NCI-H345 treated with DMSO at 0.1 percent for 48 hours (cell line): ENCODE measurements around the gene RBM17.
"Not testable (repeated sequence)": the region's sequence is repeated elsewhere in the genome, so short reads cannot be mapped to it uniquely, and the experiment has no call there.

Experiments
- DNase-seq: peaks from one replicate; lab custom pipeline; 2025; ENCODE audit not compliant: unreplicated experiment; lab: John Stamatoyannopoulos, UW

Gene RBM17

DNA sequence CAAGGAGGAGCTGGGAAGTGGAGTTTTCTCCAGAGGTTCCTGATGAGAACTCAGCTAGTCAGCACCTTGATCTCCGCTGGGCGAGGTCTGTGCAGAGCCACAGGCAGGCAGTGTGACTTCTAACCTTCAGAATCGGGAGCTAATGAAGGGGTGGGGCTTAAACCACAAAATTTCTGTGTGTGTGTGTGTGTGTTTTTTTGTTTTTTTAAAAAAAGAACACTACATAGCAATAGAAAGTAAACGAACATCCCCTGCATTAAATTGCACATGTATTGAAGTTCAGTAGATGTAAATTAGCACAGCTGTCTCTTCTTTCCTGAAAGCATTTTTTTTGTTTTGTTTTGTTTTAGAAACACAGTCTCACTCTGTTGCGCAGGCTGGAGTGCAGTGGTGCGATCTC lies 46.2 kb downstream of the RBM17 start:
- DNase-seq: no peak

DNA sequence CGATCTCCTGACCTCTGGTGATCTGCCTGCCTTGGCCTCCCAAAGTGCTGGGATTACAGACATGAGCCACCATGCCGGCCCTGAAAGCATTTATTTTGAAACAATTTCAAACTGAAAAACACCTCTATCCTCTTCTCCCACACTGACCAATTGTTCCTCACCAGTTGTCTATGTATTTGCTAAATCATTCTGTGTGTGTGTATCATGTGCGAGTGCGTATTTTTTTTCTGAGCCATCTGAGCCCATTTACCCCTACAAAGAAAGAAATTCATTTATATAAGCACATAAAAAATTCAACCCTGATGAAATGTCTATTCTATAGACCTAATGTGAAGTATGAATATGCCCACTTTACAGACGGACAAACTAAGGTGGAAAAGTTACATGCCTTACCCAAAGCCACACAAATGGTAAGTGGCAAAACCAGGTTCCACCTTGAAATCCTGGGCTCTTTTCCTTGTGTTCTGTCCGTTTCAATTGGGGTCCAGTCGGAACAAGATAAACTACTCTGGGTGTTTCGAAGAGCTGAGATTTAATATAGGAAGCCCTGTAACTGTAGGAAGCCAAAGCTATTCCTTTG lies 46.8 kb downstream of the RBM17 start:
- DNase-seq: no peak

DNA sequence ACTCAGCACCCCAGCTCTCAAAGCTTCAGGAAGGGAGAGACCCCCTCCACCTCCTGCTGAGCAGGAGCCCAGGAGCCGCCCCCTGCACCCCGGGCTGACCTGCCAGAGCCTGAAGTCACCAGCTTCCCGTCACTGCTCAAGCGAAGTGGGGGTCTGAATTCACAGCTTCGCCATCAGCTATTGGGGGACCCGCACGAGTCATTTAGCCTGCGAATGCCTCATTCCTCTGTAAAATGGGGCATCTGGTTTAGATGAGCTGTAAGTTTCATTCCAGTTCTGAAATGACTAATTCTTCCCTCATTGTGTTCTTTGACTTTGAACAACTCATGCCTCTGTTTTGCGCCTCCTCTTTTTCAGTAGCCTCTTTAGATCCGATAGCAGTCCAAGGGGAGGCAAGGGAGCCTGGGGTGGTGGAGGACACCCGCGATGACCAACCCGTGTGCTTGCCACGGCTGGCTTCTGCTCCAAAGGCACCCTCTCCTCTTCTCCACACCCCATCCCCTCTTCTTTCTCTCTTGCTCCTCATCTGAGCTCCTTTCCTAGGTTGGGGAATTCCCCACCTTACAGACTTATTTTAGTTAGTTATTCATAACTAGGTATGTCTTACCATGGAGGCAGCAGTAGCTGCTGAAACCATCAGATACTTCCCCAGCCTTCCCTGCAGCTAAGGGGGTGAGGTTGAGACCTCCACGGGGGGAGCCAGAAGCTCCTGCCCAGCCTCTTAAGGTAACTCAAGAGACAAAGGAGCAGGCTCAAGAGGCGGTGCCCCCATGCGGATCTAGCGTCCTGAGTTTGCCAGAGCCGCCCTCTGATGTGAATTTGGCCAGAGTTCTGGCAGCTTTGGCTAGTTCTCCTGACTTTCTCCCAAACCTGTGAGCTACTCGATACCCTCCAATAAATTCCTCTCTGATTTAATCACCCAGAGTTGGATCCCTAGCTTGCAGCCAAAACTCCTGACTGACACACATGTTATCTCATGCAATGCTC lies 47.7 kb downstream of the RBM17 start:
- no peak for DNase-seq

DNA sequence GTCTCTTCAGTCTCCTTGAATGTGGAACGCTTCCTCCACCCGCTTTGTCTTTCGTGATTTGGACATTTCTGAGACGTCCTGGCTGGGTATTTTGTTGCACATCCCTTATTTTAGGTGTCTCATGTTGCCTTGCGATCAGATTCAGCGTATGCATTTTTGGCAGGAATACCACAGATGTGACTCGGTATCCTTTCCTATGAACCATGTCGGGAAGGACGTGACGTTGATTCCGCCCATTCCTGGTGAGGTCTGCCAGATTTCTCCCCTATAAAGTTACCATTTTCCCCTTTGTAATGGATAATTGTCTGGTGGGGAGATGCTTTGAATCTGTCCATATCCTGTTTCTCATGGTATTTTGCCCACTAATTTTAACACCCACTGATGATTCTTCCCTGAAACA lies 49.6 kb downstream of the RBM17 start:
- no peak for DNase-seq

DNA sequence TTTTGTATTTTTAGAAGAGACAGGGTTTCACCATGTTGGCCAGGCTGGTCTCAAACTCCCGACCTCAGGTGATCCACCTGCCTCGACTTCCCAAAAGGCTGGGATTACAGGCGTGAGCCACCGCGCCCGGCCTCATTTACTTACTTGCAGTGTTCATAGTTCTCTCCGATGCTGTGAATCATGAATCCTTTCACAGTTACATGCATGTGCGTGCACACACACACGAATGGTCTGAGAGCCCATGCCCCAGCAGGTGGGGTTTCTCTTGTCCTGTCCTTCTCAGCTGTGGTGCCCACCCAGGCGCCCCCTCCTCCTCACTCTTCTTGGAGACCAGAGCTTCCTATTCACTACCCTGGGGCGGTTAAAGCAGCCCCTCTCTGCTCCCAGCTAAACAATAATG lies 50.6 kb downstream of the RBM17 start:
- DNase-seq: no peak

DNA sequence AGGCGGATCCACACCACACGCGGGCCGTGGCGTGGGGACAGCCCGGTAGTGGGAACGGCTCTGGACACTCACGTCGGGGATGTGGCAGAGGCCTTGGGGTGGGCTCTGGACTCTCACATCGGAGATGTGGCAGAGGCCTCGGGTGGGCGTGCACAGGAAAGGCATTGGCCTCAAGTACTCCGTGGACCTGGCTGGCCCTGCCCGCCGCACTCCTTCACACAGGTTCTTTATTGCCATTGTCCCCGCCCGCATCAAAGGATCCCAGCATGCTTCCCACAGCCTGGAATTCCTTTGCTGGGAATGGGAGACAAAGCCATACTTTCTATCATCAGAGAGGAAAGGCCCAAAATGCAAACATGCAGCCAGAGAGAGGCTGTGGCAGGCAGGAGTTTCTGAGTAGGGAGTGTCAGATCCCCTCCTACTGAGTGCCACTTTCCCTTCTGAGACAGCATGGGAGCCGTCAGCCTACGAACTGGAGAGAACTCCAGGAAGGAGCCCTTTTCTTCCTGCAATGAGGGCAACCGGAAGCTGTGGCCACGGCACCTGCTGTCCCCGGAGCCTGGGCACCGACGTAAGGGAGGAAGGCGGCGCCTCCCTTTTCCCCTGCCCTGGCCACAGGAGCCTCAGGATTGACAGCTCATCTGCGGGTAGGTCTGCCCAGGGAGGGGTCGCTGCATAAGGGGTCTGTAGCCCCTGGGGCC lies 51.5 kb downstream of the RBM17 start:
- DNase-seq: no peak

DNA sequence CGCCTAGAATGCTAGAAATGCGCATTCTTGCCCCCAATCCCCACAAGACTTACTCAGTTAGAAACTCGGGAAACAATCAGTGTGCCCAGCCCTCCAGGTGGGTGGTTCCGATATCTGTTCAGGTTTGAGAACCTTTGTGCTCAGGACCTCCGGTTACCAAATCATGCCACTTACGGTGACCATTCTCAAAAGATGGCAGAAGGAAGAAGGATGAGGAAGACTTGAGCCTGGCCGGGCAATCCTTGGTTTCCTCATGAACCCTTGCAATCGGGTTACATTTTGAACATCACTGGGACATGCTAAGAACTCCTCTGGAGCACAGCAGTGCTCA lies 52.1 kb downstream of the RBM17 start:
- DNase-seq: no peak

DNA sequence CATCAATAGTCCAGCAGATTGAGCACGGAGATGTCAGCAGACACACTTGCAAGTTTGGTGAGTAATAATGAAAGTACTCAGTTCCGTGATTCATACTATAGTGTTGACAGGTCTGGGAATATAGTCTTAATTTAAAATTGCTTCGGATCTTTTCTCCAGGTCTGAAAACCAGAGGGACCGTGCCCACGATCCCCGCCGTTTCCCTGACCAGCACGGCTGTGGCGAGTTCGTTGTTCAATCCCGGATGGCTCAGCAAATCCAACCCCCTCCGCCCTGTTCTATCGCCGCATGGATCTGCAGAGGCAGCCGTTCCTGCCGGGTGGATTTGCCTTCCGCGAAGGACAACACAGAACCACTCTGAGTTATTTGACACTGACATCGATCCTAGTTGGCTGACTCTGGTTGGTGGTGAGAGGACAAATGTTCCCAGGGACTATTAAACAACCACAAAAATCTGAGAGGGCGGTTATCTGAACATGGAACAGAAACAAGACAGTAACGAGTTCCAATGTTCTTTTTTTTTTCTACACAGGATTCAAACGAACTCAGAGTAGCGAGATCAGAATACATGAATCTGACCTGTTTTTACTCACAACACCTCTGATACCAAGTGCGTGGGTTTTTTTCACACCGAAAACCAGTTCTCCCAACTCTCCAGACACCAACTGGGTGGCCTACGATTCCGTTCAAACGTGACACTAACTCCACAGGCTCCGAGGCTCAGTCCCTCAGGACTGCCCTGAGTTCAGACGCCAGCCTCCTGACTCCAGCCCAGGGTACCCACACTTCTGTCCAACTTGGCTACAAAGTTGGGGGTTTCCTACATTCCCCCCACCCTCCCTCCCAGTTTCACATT lies 52.7 kb downstream of the RBM17 start:
- DNase-seq: no peak

DNA sequence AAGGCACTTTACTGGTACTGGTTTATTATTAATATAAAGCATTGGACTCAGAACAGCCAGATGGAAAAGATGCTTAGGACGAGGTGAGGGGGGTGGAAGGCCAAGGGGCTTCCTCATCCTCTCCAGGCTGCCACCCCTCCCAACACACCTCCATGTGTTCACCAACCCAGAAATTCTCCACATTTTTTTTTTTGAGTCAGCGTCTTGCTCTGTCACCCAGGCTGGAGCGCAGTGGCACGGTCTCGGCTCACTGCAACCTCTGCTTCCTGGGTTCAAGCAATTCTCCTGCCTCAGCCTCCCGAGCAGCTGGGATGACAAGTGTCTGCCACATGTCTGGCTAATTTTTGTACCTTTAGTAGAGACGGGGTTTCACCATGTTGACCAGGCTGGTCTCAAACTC lies 53.4 kb downstream of the RBM17 start:
- DNase-seq: not testable (repeated sequence)

DNA sequence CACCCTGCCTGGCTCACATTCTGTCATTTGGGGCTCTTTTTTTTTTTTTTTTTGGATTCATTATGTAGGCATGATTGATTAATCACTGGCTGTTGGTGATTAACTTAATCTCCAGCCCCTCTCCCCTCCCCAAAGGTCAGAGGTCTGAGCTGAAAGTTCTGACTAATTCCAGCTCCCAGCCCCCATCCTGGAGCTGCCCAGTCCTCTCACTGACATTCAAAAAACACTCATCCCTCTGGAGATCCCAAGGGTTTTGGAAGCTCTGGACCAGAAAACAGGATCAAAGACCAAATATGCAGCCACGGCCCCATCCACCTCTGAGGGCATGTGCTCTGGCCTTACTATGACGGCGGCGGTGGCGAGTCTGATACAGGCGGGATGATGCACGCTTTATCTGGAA lies 53.8 kb downstream of the RBM17 start:
- DNase-seq: no peak

DNA sequence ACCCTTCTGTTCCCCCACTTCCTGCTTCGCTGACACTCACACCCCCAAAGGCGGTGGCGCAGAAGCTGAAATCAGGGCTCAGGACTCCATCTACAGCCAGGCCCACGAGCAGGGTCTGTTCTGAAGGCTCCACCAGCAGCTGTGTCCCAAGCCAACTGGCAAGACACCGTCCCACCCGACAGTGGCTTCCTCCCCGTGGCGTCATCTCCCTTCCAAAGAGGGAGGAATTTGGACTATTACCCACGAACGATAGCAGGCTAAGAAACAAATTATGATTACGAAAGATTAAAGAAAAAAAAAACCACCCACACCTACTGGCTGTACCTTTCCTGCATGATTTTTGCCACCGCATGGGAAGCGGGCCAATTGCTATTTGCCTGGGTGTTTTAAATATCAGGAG lies 54.3 kb downstream of the RBM17 start:
- no peak for DNase-seq

DNA sequence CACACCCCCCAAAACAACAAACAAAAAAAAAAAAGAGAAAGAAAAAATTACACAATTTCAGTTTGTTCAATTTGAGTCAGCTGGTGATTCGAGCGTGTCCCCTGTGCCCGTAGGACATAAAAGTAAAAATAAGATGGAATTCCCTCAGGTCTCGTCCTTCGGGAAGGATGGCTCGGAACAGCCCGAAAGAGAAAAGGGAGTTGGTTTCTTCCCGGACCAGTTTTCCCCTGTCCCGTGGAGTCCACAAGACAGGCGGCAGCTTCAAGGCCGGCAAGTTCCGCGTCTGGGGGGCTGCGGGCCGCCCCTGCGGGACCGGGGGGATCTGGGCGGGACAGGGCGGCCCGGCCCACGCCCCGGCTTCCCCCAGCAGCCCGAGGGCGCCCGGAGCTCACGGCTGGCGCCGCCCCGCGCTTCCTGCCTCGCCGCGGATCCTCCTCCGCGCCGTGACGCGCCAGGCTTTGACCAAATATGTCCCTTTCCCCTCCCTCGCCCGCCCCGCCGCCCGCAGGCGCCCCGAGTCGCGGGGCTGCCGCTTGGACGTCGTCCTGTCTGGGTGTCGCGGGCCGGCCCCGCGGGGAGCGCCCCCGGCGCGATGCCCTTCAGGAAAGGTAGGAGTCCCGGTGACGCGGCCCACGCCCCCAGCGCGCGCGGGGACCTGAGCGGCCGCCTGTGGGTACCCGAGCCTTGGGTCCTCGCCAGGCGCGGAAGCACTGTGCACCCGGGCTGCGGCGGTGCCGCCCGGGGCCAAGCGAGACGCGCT lies 55.8 kb downstream of the RBM17 start:
- no peak for DNase-seq

DNA sequence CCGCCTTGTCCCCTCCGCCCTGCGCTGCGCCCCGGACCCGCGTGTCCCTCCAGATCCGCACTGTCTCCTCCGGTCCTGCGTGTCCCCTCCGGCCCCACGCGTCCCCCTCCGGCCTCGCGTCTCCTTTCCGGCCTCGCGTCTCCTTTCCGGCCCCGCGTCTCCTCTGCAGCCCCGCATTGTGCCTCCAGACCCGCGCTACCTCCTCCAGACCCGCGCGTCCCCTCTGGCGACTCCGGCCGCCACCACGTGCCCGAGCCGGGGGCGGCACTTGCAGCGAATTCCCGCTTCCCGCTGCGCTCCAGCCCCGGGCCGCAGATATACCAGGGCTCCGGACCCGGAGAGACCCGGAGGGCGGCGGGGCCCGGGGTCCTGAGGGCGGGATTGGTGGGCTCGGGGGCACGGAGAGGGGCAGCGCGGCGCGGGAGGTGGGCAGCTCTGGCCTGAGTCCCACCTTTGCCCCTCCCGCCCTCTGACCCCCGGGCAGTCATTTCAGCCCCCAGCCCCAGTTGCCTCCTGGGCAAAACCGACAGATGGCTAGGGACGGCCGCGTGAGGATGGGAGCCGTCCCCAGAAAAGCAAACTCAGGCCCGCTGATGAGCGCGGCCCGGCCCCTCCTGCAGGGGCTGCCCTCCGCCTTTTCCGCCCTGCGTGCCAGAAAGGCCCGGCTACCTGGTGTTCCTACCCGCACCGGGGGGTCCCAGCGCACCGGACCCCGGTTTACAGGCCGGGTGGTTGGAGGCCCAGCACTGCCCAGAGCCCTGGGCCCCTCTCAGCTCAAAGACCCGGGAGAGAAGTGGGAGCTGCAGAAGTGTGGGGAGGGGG lies 56.5 kb downstream of the RBM17 start:
- DNase-seq: no peak

DNA sequence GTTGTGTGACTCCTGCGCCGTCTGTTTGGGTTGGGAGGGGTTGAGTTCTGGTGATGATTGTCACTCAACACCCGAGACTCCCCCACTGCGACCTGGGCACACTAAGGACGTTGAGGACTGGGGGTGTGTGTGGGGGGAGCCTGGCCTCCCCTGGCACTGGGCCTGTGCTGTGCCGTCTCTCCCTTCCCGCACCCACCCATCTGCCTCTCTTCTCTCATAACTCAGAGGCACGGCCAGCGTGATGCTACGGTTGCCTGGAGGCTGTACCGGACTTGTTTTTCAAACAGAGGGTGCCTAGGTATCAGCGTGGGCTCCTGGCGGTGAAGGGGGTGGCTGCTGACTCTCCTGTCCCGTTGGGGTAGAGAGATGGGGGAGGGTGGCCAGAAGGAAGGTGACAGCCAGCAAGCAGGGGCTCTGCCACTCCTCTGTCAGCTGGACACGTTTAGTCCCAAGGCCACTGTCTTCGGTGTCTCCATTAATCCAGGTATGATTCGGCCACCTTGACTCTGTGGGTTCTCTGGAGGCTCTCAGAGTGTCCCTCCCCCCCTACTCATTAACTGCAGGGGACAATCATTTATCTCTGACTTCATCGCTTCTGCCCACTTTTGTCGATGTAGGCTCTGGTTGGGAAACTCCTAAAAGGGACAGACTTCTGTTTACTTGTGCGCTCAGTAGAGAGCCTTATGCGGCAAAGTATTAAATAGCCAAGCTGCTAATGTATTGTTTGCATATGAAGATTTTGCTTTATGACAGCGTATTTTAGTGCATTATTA lies 57.4 kb downstream of the RBM17 start:
- DNase-seq: no peak

DNA sequence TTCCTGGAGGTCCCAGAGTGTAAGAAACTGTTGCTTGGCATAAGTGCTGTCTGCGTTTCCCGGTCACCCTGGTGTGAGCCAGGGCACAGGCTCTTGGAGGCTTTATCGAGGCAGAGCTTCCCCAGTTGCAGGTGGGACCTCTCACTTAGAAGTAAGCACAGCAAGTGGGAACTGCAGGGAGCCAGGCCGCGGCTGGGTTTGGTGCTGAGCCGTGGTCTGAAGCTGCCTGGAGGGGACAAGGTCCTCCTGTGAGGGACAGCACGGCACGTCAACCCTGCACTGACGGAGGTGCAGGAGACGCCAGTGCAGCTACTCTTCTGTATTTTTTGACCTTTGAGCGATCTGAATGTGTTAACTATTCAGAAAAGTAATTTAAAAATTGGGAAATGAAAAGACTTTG lies 58.1 kb downstream of the RBM17 start:
- no peak for DNase-seq

DNA sequence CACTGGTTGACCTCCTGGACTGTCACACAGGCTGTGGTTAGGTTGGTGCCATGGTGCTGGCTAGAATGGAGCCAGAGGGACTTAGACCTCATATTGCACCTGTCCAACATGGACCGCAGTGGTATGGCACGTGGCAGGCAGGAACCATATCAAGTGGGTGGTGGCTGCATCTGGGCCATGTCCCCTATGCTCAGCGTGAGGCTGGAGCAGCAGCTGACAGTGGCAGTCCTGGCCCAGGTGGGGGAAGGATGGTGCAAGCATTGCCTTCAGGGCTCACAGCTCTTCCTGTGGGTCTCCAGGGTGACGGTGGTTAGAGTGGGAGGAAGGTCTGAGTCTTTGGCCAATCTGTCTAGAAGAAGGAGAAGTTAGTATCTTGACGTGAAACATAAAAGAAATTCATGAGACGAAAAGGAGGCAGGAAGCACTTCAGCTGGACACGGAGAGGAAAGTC lies 59.4 kb downstream of the RBM17 start:
- DNase-seq: no peak

DNA sequence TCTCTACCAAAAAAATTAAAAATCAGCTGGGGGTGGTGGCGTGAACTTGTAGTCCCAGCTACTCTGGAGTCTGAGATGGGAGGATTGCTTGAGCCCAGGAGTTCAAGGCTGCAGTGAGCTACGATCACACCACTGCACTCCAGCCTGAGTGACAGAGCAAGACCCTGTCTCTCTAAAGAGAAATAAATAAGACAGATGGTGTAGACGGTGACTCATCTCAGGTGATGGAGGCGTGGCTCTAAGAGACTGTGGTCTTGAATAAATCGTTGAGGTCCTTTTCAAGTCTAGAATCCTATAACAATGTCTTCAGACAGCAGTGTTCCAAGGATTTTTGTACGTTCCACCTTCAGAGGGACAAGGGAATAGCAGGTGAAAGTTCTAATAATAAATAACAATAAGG lies 60.1 kb downstream of the RBM17 start:
- no peak for DNase-seq

DNA sequence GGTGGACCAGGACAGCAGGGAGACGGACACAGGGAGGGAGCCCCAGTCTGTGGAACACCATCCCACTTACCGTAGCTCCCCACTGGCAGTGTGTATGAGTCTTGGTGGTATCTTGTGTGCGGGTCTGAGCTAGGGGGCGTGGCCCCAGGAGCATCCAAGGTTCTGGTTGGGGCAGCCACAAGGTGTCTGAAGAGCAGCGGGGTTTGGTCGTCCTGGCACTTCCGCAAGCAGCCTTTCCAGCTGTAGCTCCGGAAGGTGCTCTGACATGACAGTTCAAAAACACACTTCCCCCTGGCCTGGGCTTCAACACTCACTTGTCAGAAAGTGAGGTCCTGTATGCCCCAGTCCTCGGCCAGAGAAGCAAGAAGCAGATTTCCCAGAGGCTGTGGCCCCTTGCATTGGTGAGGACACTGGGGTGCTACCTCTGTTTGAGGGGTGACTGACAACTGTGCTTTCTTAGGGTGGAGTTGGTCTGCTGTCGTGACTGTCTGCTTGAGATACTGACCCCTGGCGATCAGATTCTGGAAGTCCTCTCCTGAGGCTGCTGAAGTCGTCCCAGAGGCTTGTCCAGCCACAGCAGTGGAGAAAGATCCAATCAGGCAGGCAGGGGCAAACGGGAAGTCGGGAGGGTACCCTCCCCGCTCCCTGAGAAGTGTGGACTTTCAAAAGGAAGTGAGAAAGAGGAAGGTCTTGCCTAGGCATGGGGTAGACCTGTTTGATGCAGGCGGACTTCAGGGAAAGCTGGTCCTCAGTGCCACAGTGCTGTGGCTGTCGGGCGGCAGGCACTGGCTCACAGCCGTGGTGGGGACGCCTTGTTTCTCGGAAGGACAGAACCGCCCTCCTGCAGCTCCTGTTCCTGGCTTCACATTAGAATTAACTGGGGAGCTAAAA lies 62.5 kb downstream of the RBM17 start:
- no peak for DNase-seq
